ENCODE data around the gene GOSR2.

GRCh38 chr17:46887717-46888116 lies 35.2 kb upstream of the GOSR2 start:
- TF ChIP-seq CTCF (IDR thresholded peaks at IDR 0.05 in 2 of 3, conservative IDR thresholded peaks at IDR 0.05 in 1 of 3; ENCODE audit: borderline replicate concordance in 1 of 3, insufficient read depth in 1 of 3, low read depth in 2 of 3, low read length in 2 of 3) (no peak), POLR2A (IDR thresholded peaks at IDR 0.05; ENCODE audit: borderline replicate concordance, extremely low read depth, insufficient read depth, insufficient read length) (no peak), MAX (IDR thresholded peaks at IDR 0.05) (no peak)

All from HCT116 (cell line).